Natural killer cell (primary cell): ENCODE results near the gene GALNT2. TPM values are rescaled to one million over a fixed set of nuclear protein-coding genes. Genes with fewer than 3 reads are reported as not detected.

Experiments
- ATAC-seq, 3 donors: fragments of 150-1000 bp in 2 of 3; fragments of 200-7000 bp in 1 of 3; cut with Tn5 transposase; 1 replicate in 1 of 3; 2 replicates in 2 of 3; pipeline ENCODE4 v1.10.0; 2021; ENCODE audit warnings: mild to moderate bottlenecking in 2 of 3, moderate library complexity in 2 of 3
- DNase-seq, 2 donors: peaks; one replicate each; pipeline versions ENCODE4 v3.0.0 to v3.0.0-alpha.2; 2013 to 2021; ENCODE audit warnings: mixed read lengths in 1 of 2
- H3K27ac ChIP-seq: one replicate; pipeline ENCODE4 v1.5.1; 2013; ENCODE audit warnings: mild to moderate bottlenecking, low read length
- H3K27me3 ChIP-seq: one replicate; pipeline ENCODE4 v1.6.1; 2013; ENCODE audit warnings: low read length; ENCODE audit not compliant: control insufficient read depth, insufficient read depth
- H3K36me3 ChIP-seq: one replicate; pipeline ENCODE4 v1.6.1; 2013; ENCODE audit warnings: low read length; ENCODE audit not compliant: control insufficient read depth, insufficient read depth
- H3K4me1 ChIP-seq: one replicate; pipeline ENCODE4 v1.6.1; 2013; ENCODE audit warnings: low read length; ENCODE audit not compliant: control insufficient read depth, insufficient read depth
- H3K4me3 ChIP-seq: one replicate; pipeline ENCODE4 v1.5.1; 2013; ENCODE audit warnings: low read length
- H3K9me3 ChIP-seq: one replicate; pipeline ENCODE4 v1.6.1; 2013; ENCODE audit warnings: low read length; ENCODE audit not compliant: control insufficient read depth, insufficient read depth
- H3K27ac Mint-ChIP-seq, 2 donors: one replicate each; pipeline ENCODE4 v1.8.0; 2022; ENCODE audit warnings: mild to moderate bottlenecking in 2 of 2, mixed read lengths in 2 of 2, moderate library complexity in 1 of 2
- H3K27me3 Mint-ChIP-seq, 2 donors: one replicate each; pipeline ENCODE4 v1.8.0; 2022; ENCODE audit warnings: low read depth in 2 of 2, mixed read lengths in 2 of 2
- H3K36me3 Mint-ChIP-seq: one replicate; pipeline ENCODE4 v1.8.0; 2022; ENCODE audit warnings: mixed read lengths
- H3K4me1 Mint-ChIP-seq, 2 donors: one replicate each; pipeline ENCODE4 v1.8.0; 2022; ENCODE audit warnings: mixed read lengths in 2 of 2
- H3K4me3 Mint-ChIP-seq: one replicate; pipeline ENCODE4 v1.8.0; 2022; ENCODE audit warnings: mild to moderate bottlenecking, moderate library complexity, mixed read lengths
- H3K9me3 Mint-ChIP-seq, 2 donors: one replicate each; pipeline ENCODE4 v1.8.0; 2022; ENCODE audit warnings: mixed read lengths in 2 of 2
- CTCF ChIP-seq: fragments of 200-600 bp; IDR thresholded peaks from one replicate; pipeline ENCODE4 v1.8.0; 2022; ENCODE audit warnings: antibody characterized with exemption
- WGBS: methylation state at CpG from one replicate; pipeline ENCODE4 v1.1.7; 2013; ENCODE audit warnings: missing lambda C conversion rate; ENCODE audit not compliant: insufficient coverage; 5-methylcytosine and 5-hydroxymethylcytosine counted together
- intact Hi-C: fragments of 100-400 bp; cut with micrococcal nuclease; formaldehyde crosslinking; loops from one replicate; pipeline ENCODE4 v1.14.2; 2022
- total RNA-seq, 4 donors: library from RNA; stranded (reverse); fragments of 120-200 nt in 1 of 4; gene quantifications; one replicate each; pipeline versions ENCODE4 v1.2.3 to v1.2.4, GENCODE V29; 2013 to 2022

Gene GALNT2
- total RNA-seq, 3 donors from 2014 or later (not counting 1 experiment from before 2014, with no cell fraction given): 31.2 to 53.6 (median 47.3) TPM

GRCh38 chr1:230291731-230292620 is 224.9 kb downstream of the GALNT2 start:
- ATAC-seq: peak in 2 of 3 donors; percentile 17 to 55
- Mint-ChIP-seq H3K9me3 (no peaks in the 10 kb centered on the region), H3K4me3 (peak overlapping the region; percentile 38), H3K36me3 (no peaks in the 10 kb centered on the region), H3K27me3 (peaks cover 9 to 32% of the 10 kb centered on the region in 2 donors), H3K4me1 (peaks cover 0 to 14% of the 10 kb centered on the region in 2 donors), H3K27ac (no peak overlapping the region)
- Histone ChIP-seq H3K9me3 (no peaks in the 10 kb centered on the region), H3K36me3 (no peaks in the 10 kb centered on the region), H3K4me1 (peaks cover 15% of the 10 kb centered on the region), H3K4me3 (no peak overlapping the region), H3K27ac (no peak overlapping the region), H3K27me3 (no peaks in the 10 kb centered on the region)
- intact Hi-C loops: no loop called here
- TF ChIP-seq CTCF: no peak
- DNase-seq: no peak
- WGBS: 32% methylated on average over 28 of the region's 28 CpGs

DNA sequence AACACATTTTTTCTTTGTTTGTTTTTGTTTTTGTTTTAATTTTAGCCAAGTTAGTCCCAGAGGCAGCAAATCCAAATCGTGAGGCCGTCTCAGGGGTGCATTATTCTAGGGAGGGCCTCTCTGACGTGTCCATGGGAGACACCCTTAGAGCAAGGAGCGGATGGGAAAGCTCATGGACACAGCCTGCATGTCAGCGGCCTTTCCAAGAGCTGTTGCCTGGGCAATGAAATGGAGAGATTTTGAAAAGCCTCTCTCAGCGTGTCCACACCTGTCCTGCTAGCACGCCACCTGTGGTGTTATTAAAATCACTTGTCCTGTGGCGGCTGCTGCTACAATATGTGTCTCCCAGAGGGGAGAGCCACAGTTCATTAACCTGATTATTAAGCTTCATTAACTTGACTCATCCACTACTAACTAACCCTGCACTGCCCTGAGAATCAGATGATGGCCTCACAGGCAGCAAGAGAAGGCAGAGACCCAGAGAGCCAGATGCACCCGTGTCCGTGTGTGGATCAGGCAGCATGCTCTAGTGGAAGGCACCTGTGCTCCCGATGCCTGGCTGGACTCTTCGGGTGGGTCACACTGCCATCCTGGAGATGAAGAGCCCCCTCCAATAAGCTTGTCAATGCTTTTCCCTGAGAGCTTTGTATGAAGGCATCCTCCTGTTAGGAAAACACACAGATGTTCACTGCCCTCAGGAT is 225.8 kb downstream of the GALNT2 start:
- intact Hi-C loops: no loop called here
- Histone ChIP-seq H3K9me3 (no peaks in the 10 kb centered on the region), H3K27ac (no peak overlapping the region), H3K36me3 (no peaks in the 10 kb centered on the region), H3K4me1 (peaks cover 15% of the 10 kb centered on the region), H3K4me3 (no peak overlapping the region), H3K27me3 (no peaks in the 10 kb centered on the region)
- H3K9me3 Mint-ChIP-seq: no peaks in the 10 kb centered on the region
- no peak overlapping the region for H3K4me3 Mint-ChIP-seq
- H3K4me1 Mint-ChIP-seq: peaks cover 0 to 14% of the 10 kb centered on the region in 2 donors
- peaks cover 9 to 32% of the 10 kb centered on the region in 2 donors for H3K27me3 Mint-ChIP-seq
- H3K36me3 Mint-ChIP-seq: no peaks in the 10 kb centered on the region
- no peak for ATAC-seq
- no peak overlapping the region for H3K27ac Mint-ChIP-seq
- 90% methylated on average over 12 of the region's 12 CpGs for WGBS
- no peak for TF ChIP-seq CTCF
- DNase-seq: no peak

DNA sequence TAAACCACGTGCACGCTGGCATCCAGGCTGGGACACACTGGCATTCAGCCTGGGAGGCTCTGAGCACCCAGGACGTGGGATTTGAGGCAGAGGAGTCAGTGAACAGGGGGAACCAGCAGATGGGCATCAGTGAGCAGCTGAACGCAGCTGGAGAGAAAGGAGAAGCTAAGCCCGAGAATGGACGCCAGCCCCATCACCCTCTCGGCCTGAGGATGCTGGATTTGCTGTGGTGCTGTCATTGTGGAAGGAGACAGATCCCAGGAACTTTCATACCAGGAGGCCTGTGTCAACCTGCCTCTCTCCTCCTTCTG is 226.3 kb downstream of the GALNT2 start:
- no peak for TF ChIP-seq CTCF
- Mint-ChIP-seq H3K4me1 (peaks cover 0 to 14% of the 10 kb centered on the region in 2 donors), H3K4me3 (no peak overlapping the region), H3K36me3 (no peaks in the 10 kb centered on the region), H3K27ac (no peak overlapping the region), H3K27me3 (peaks cover 9 to 32% of the 10 kb centered on the region in 2 donors), H3K9me3 (no peaks in the 10 kb centered on the region)
- no peaks in the 10 kb centered on the region for H3K36me3 ChIP-seq
- WGBS: 75% methylated on average over 7 of the region's 7 CpGs
- H3K9me3 ChIP-seq: no peaks in the 10 kb centered on the region
- DNase-seq (no peak), ATAC-seq (no peak)
- no peaks in the 10 kb centered on the region for H3K27me3 ChIP-seq
- intact Hi-C loops: no loop called here
- no peak overlapping the region for H3K4me3 ChIP-seq
- peaks cover 15% of the 10 kb centered on the region for H3K4me1 ChIP-seq
- H3K27ac ChIP-seq: no peak overlapping the region
